NCI-H526 (cell line): ENCODE measurements around the gene ACAA2.

Experiments
- DNase-seq, 2 experiments: peaks; one replicate each; lab custom pipeline; 2025; lab: John Stamatoyannopoulos, UW

The ACAA2 gene

GRCh38 chr18:49767111-49768050 lies 46.0 kb downstream of the ACAA2 start:
- DNase-seq: no peak

- no peak for DNase-seq
Measured at GRCh38 chr18:49766646-49767045, 46.7 kb downstream of the ACAA2 start.

GRCh38 chr18:49764032-49764431 lies 49.3 kb downstream of the ACAA2 start:
- DNase-seq: no peak

- DNase-seq: no peak
Measured at GRCh38 chr18:49763590-49763989, 49.7 kb downstream of the ACAA2 start.

GRCh38 chr18:49762191-49763077 lies 50.9 kb downstream of the ACAA2 start:
- DNase-seq: no peak

- DNase-seq: no peak
Measured at GRCh38 chr18:49761771-49762170, 51.6 kb downstream of the ACAA2 start.

- DNase-seq: no peak
Measured at GRCh38 chr18:49758263-49758610, 55.1 kb downstream of the ACAA2 start.

GRCh38 chr18:49757513-49758262 lies 55.6 kb downstream of the ACAA2 start:
- DNase-seq: peak in 1 of 2 experiments; percentile 12

- no peak for DNase-seq
Measured at GRCh38 chr18:49756671-49757362, 56.5 kb downstream of the ACAA2 start.

- DNase-seq: no peak
Measured at GRCh38 chr18:49756135-49756534, 57.2 kb downstream of the ACAA2 start.

GRCh38 chr18:49755489-49755888 lies 57.8 kb downstream of the ACAA2 start:
- DNase-seq: no peak

- no peak for DNase-seq
Measured at GRCh38 chr18:49754866-49755265, 58.5 kb downstream of the ACAA2 start.

GRCh38 chr18:49753643-49754042 lies 59.7 kb downstream of the ACAA2 start:
- DNase-seq: no peak

- DNase-seq: no peak
Measured at GRCh38 chr18:49752095-49752457, 61.3 kb downstream of the ACAA2 start.

- DNase-seq: no peak
Measured at GRCh38 chr18:49751427-49752094, 61.8 kb downstream of the ACAA2 start.

- no peak for DNase-seq
Measured at GRCh38 chr18:49749563-49749962, 63.8 kb downstream of the ACAA2 start.

- no peak for DNase-seq
Measured at GRCh38 chr18:49747876-49748275, 65.5 kb downstream of the ACAA2 start.

- no peak for DNase-seq
Measured at GRCh38 chr18:49745045-49746014, 68.0 kb downstream of the ACAA2 start.

- DNase-seq: no peak
Measured at GRCh38 chr18:49744376-49745008, 68.8 kb downstream of the ACAA2 start.
